ENCODE measurements around the gene RSKR. TPM values are rescaled to one million over a fixed set of nuclear protein-coding genes. Genes with fewer than 3 reads are reported as not detected.
"Not testable (repeated sequence)": the region's sequence is repeated elsewhere in the genome, so short reads cannot be mapped to it uniquely, and the experiment has no call there.

The RSKR gene
- polyA plus RNA-seq, 2 of the 4 experiments (the other 2 are of a cell fraction), result 5.8 to 18.7 TPM

DNA sequence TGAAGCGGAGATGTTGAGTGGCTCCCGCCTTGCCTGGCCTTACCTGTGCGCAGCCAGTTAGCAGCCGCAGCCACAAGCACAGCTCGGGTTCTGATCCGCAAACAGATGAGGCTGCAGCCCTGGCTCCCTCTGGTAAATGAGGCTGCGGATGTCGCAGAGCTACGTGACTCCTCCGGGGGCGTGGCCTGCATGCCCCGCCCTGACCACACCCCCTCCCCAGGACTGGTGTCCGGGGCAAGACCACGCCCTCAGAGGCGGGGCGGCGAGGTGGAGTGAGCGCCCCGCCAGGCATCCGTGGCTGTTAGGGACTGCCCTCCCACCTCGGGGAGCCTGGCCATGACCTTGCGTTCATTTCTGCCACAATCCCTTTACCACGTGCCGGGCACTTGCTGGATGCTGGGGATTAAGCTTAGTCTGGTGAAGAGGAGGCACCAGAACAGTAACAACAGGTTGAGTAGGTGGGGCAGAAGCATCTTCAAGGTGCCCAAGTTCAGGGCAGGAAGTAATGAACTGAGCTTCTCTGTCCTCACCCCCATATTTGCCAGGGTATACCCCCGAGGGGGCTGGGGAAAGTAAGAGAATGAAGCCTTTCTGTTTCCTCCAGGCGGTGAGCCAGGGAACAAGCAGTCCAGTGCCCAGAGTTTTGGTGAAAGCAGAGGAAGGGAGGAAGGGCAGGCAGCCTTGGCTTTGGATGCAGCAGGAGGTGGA is 37.1 kb downstream of the RSKR start, which contains the start of gene ALDOC:
ALDOC (minus strand) TSS at position 138 of the 708 bp plus-strand sequence. CDS start 1,363 bp downstream, outside the sequence.
- ChIA-PET CTCF (interaction anchor here (0.6 to 2.6 kb wide), 9 partner anchors 8 to 254 kb away, joined by 3 to 11 read pairs (median 4); no protein-coding TSS in a partner anchor), POLR2A (no interaction called here)
- peaks cover 19% of the 10 kb centered on the region for H3K4me1 ChIP-seq
- no peak within 1 kb of the TSS for H3K4me3 ChIP-seq
- DNase-seq (ENCODE audit: low read depth in 1 of 2, low spot score in 1 of 2), result peak; percentile 89 to 95
- H3K27ac ChIP-seq, result peak within 1 kb of the TSS in 1 of 2 experiments; percentile 29; a peak in 1 of 6 replicates
- H3K9me3 ChIP-seq, result no peaks in the 10 kb centered on the region
- TF ChIP-seq, protein P1, sequence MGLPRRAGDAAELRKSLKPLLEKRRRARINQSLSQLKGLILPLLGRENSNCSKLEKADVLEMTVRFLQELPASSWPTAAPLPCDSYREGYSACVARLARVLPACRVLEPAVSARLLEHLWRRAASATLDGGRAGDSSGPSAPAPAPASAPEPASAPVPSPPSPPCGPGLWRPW (IDR thresholded peaks at IDR 0.05), result no peak
- TF ChIP-seq, protein P2, sequence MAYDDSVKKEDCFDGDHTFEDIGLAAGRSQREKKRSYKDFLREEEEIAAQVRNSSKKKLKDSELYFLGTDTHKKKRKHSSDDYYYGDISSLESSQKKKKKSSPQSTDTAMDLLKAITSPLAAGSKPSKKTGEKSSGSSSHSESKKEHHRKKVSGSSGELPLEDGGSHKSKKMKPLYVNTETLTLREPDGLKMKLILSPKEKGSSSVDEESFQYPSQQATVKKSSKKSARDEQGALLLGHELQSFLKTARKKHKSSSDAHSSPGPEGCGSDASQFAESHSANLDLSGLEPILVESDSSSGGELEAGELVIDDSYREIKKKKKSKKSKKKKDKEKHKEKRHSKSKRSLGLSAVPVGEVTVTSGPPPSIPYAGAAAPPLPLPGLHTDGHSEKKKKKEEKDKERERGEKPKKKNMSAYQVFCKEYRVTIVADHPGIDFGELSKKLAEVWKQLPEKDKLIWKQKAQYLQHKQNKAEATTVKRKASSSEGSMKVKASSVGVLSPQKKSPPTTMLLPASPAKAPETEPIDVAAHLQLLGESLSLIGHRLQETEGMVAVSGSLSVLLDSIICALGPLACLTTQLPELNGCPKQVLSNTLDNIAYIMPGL (CRISPR knock-in tag; IDR thresholded peaks at IDR 0.05; ENCODE audit: borderline replicate concordance), result no peak
- TF ChIP-seq GATA3 (IDR thresholded peaks at IDR 0.05; ENCODE audit: borderline replicate concordance) (no peak), HOXB5 (CRISPR knock-in tag; IDR thresholded peaks at IDR 0.05) (no peak), ZFP36 (IDR thresholded peaks at IDR 0.05; ENCODE audit: borderline replicate concordance, partially characterized antibody) (no peak), CEBPB (IDR thresholded peaks at IDR 0.05) (no peak), MYC (IDR thresholded peaks at IDR 0.05; ENCODE audit: borderline replicate concordance, low read length) (no peak), EP300 (IDR thresholded peaks at IDR 0.05) (no peak), FOSB (CRISPR knock-in tag; IDR thresholded peaks at IDR 0.05) (no peak), BHLHE40 (IDR thresholded peaks at IDR 0.05; ENCODE audit: low read depth, low read length) (no peak), TP53 (CRISPR knock-in tag; IDR thresholded peaks at IDR 0.05) (no peak), RNF2 (IDR thresholded peaks at IDR 0.05; ENCODE audit: borderline replicate concordance, low read depth) (no peak), POLR2A (IDR thresholded peaks at IDR 0.05; ENCODE audit: low read length) (no peak), SREBF2 (IDR thresholded peaks at IDR 0.05) (no peak), CHD4 (IDR thresholded peaks at IDR 0.05; ENCODE audit: borderline replicate concordance) (no peak), HEYL (CRISPR knock-in tag; IDR thresholded peaks at IDR 0.05) (no peak), ZSCAN20 (CRISPR knock-in tag; IDR thresholded peaks at IDR 0.05) (no peak), KDM5A (IDR thresholded peaks at IDR 0.05) (no peak)
- TF ChIP-seq, protein P3, sequence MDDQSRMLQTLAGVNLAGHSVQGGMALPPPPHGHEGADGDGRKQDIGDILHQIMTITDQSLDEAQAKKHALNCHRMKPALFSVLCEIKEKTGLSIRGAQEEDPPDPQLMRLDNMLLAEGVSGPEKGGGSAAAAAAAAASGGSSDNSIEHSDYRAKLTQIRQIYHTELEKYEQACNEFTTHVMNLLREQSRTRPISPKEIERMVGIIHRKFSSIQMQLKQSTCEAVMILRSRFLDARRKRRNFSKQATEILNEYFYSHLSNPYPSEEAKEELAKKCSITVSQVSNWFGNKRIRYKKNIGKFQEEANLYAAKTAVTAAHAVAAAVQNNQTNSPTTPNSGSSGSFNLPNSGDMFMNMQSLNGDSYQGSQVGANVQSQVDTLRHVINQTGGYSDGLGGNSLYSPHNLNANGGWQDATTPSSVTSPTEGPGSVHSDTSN (IDR thresholded peaks at IDR 0.05), result no peak
- no peak for FAIRE-seq
- WGBS (ENCODE audit: missing lambda C conversion rate), result 33% methylated on average over 24 of the region's 26 CpGs
- peak within 1 kb of the TSS; percentile 36 for H3K4me2 ChIP-seq
- peak; percentile 60 to 90 for ATAC-seq

DNA sequence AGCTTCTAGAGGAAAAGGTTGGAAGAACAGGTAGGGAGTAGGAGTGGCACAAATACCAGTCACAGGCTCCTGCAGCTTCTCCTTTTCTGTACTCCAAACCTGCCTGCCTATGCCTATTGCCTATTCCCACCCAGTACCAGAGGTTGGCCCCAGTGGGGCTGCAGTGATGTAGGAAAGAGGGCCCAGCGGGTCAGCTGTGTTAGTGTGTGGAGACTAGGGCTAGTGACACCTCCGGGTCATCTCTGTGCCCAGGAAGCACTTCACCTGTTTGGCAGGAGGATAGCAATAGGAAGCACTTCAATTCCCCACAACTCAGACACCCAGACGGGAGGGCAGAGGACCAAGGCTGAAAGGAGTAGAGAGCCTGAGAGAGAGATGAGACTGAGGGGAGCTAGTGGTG is 38.0 kb downstream of the RSKR start:
- ATAC-seq; H3K4me3 ChIP-seq; POLR2A ChIA-PET; H3K4me2 ChIP-seq; FAIRE-seq; DNase-seq (ENCODE audit: low read depth in 1 of 2, low spot score in 1 of 2); H3K27ac ChIP-seq; H3K9me3 ChIP-seq: not testable (repeated sequence)
- CTCF ChIA-PET, result interaction anchor here (0.8 to 2.6 kb wide), 6 partner anchors 14 to 81 kb away, joined by 3 to 11 read pairs (median 4); no protein-coding TSS in a partner anchor
- peaks cover 20% of the 10 kb centered on the region for H3K4me1 ChIP-seq
- 89% methylated on average over 3 of the region's 3 CpGs for whole genome bisulfite sequencing (ENCODE audit: missing lambda C conversion rate)

DNA sequence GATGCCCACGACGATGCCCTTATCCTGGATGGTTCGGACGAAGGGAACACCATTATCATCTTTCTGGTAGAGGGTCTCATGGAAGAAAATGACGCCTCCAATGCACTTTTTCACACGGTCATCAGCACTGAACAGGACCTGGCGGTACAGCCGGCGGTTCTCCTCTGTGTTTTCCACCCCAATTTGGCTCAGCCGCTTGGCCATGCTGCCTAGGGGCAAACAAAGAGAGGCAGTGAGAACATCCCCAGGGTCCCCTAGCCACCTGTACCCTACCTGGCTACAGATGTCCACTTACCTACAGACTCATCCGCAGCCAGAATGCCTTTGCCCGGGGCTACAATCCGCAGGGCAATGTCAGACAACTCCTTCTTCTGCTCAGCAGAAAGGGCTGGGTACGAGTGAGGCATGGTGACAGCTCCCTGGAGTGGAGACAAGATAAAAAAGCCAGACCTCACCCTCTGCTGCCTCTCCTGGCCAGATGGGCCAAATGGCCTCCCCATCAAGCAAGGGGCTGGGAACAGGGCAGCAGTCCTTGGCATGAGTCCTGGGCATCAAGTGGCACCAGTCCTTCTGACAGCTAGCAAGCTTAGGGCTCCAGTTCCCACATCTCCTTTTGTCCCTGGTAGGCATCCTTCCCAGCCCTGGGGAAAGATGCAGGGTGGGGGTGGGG is 38.7 kb downstream of the RSKR start:
- H3K27ac ChIP-seq, result no peak overlapping the region
- H3K9me3 ChIP-seq, result no peaks in the 10 kb centered on the region
- no peak overlapping the region for H3K4me2 ChIP-seq
- DNase-seq (ENCODE audit: low read depth in 1 of 2, low spot score in 1 of 2) (no peak), ATAC-seq (no peak), FAIRE-seq (no peak)
- no peak for TF ChIP-seq SREBF2 (IDR thresholded peaks at IDR 0.05)
- TF ChIP-seq RFX5 (IDR thresholded peaks at IDR 0.05), result no peak
- TF ChIP-seq BHLHE40 (IDR thresholded peaks at IDR 0.05; ENCODE audit: low read depth, low read length), result no peak
- no peak for TF ChIP-seq NR3C1 (IDR thresholded peaks at IDR 0.05)
- TF ChIP-seq POLR2A (IDR thresholded peaks at IDR 0.05; ENCODE audit: low read length), result no peak
- TF ChIP-seq CHD4 (IDR thresholded peaks at IDR 0.05; ENCODE audit: borderline replicate concordance), result no peak
- TF ChIP-seq ZNF302 (CRISPR knock-in tag; IDR thresholded peaks at IDR 0.05), result no peak
- TF ChIP-seq KDM1A (IDR thresholded peaks at IDR 0.05; ENCODE audit: low read depth), result no peak
- no peak for TF ChIP-seq CHD2 (IDR thresholded peaks at IDR 0.05; ENCODE audit: low read length, partially characterized antibody)
- no peak for TF ChIP-seq RNF2 (IDR thresholded peaks at IDR 0.05; ENCODE audit: borderline replicate concordance, low read depth)
- CTCF ChIA-PET, result interaction anchor here (0.5 to 2.6 kb wide), 8 partner anchors 9 to 115 kb away, joined by 3 to 11 read pairs (median 3); no protein-coding TSS in a partner anchor
- H3K4me3 ChIP-seq, result no peak overlapping the region
- H3K4me1 ChIP-seq, result peaks cover 24% of the 10 kb centered on the region
- WGBS (ENCODE audit: missing lambda C conversion rate), result 89% methylated on average over 14 of the region's 14 CpGs
- POLR2A ChIA-PET, result no interaction called here

Data from A549 (cell line).